Upper lobe of left lung (tissue), 4 donors: ENCODE data around the gene TFCP2L1.
A peak's percentile ranks its signal among the peaks of the same experiment; 100 is the strongest.

Source experiments
- CTCF ChIP-seq, 6 experiments: fragments of 450-650 bp in 4 of 6; fragments of 200-600 bp in 2 of 6; sonication (generic) in 2 of 6; IDR thresholded peaks; one replicate each; pipeline ENCODE4 v1.5.1; 2016 to 2019; ENCODE audit warnings: antibody characterized with exemption in 6 of 6
- EP300 ChIP-seq, 4 donors: sonication (generic); formaldehyde crosslinking; IDR thresholded peaks; one replicate each; pipeline ENCODE4 v1.5.1; 2017; ENCODE audit warnings: antibody characterized with exemption in 4 of 4, control low read depth in 2 of 4
- POLR2A ChIP-seq, 4 donors: fragments of 450-650 bp; IDR thresholded peaks; one replicate each; pipeline ENCODE4 v1.5.1; 2016 to 2017; ENCODE audit warnings: antibody characterized with exemption in 4 of 4, mild to moderate bottlenecking in 2 of 4
- POLR2AphosphoS5 ChIP-seq, 2 donors: sonication (generic); formaldehyde crosslinking; IDR thresholded peaks; one replicate each; pipeline ENCODE4 v1.5.1; 2017; ENCODE audit warnings: antibody characterized with exemption in 2 of 2

GRCh38 chr2:121282800-121283385 lies 2.1 kb downstream of the TFCP2L1 start:
- TF ChIP-seq CTCF (IDR thresholded peaks at IDR 0.05) (peak in 1 of 6 experiments; percentile 5), POLR2A (IDR thresholded peaks at IDR 0.05) (no peak), EP300 (IDR thresholded peaks at IDR 0.05) (no peak), POLR2AphosphoS5 (IDR thresholded peaks at IDR 0.05) (no peak)
